Adrenal gland (tissue), 5 donors: ENCODE results near the gene TPST1.

Source experiments
- CTCF ChIP-seq, 6 experiments: fragments of 450-650 bp in 4 of 6; fragments of 200-600 bp in 2 of 6; sonication (generic) in 1 of 6; IDR thresholded peaks; 1 replicate in 5 of 6; 2 replicates in 1 of 6; pipeline versions ENCODE4 v1.5.1 to v1.8.0; 2016 to 2021; ENCODE audit warnings: antibody characterized with exemption in 6 of 6, mild to moderate bottlenecking in 2 of 6, moderate library complexity in 1 of 6
- POLR2A ChIP-seq, 2 donors: fragments of 450-650 bp; IDR thresholded peaks; one replicate each; pipeline ENCODE4 v1.6.1; 2017; ENCODE audit warnings: antibody characterized with exemption in 2 of 2, mild to moderate bottlenecking in 2 of 2, moderate library complexity in 1 of 2
- donor health status: DM: no; HTN: no; CAD: no.

GRCh38 chr7:66355756-66356155 is 150.6 kb downstream of the TPST1 start:
- TF ChIP-seq CTCF (IDR thresholded peaks at IDR 0.05), result no peak
- TF ChIP-seq POLR2A (IDR thresholded peaks at IDR 0.05), result no peak
